A549 (cell line): ENCODE results near the gene UBN1. TPM values are rescaled to one million over a fixed set of nuclear protein-coding genes. Genes with fewer than 3 reads are reported as not detected.

ENCODE experiments used
- ATAC-seq, 2 experiments: fragments of 200-7000 bp in 1 of 2; fragments of >200 bp in 1 of 2; cut with Nextera tagmentation in 1 of 2; cut with Tn5 transposase in 1 of 2; 3 replicates each; pipeline versions ENCODE4 v1.8.0 to v1.9.1; 2018 to 2020; ENCODE audit warnings: mild to moderate bottlenecking in 1 of 2, moderate library complexity in 1 of 2
- CTCF ChIA-PET: fragments of 300-600 bp; sonication (Branson Sonifier 250); formaldehyde crosslinking; extraction: SDS; loops from one replicate; lab custom pipeline; 2021; ENCODE audit warnings: antibody characterized with exemption, inconsistent platforms; lab: Yijun Ruan, JAX
- POLR2A ChIA-PET: fragments of 350-600 bp; formaldehyde crosslinking; extraction: SDS; loops from one replicate; lab custom pipeline; 2021; ENCODE audit warnings: antibody characterized with exemption, inconsistent platforms; lab: Yijun Ruan, JAX
- DNase-seq, 2 experiments: peaks; one replicate each; pipeline versions ENCODE4 v3.0.0 to v3.0.0-alpha.2; 2011 to 2016; ENCODE audit warnings: low read depth in 1 of 2, low spot score in 1 of 2
- FAIRE-seq: peaks from 2 replicates; lab custom pipeline; 2011; peaks lifted over from hg19 to GRCh38; lab: Jason Lieb, UNC
- H3K27ac ChIP-seq, 2 experiments: fragments of >200 bp; sonication (Bioruptor Twin); formaldehyde crosslinking; 3 replicates each; pipeline ENCODE4 v1.5.1; 2016 to 2017
- H3K4me1 ChIP-seq: fragments of >200 bp; sonication (Bioruptor Twin); formaldehyde crosslinking; 3 replicates; pipeline ENCODE4 v1.6.1; 2016
- H3K4me2 ChIP-seq: fragments of >200 bp; sonication (Bioruptor Twin); formaldehyde crosslinking; 3 replicates; pipeline ENCODE4 v1.6.1; 2016
- H3K4me3 ChIP-seq: fragments of >200 bp; sonication (Bioruptor Twin); formaldehyde crosslinking; 3 replicates; pipeline ENCODE4 v1.5.1; 2016
- H3K9me3 ChIP-seq: fragments of >200 bp; sonication (Bioruptor Twin); formaldehyde crosslinking; 3 replicates; pipeline ENCODE4 v1.6.1; 2016
- CBX2 ChIP-seq: fragments of 200-600 bp; sonication (generic); IDR thresholded peaks from 2 replicates; pipeline ENCODE4 v1.6.1; 2016; ENCODE audit warnings: low read depth, mild to moderate bottlenecking, borderline replicate concordance
- CHD2 ChIP-seq: fragments of 150-350 bp; IDR thresholded peaks from 2 replicates; pipeline ENCODE4 v1.6.1; 2014; ENCODE audit warnings: low read length; ENCODE audit not compliant: partially characterized antibody
- EHF ChIP-seq: fragments of 250-450 bp; sonication (Bioruptor Pico); IDR thresholded peaks from 2 replicates; pipeline ENCODE4 v1.5.0; 2020; ENCODE audit warnings: mild to moderate bottlenecking
- FOSB ChIP-seq: fragments of 250-450 bp; sonication (Bioruptor Pico); IDR thresholded peaks from 2 replicates; pipeline ENCODE4 v1.5.0; 2020; ENCODE audit warnings: mild to moderate bottlenecking, moderate library complexity
- FOSL2 ChIP-seq, 2 experiments: fragments of 450-650 bp in 1 of 2; fragments of >200 bp in 1 of 2; sonication (Bioruptor Twin) in 1 of 2; formaldehyde crosslinking; IDR thresholded peaks; 2 replicates each; pipeline versions ENCODE4 v1.5.0 to v1.6.1; 2016 to 2020; ENCODE audit warnings: mild to moderate bottlenecking in 1 of 2, moderate library complexity in 1 of 2
- FOXS1 ChIP-seq: fragments of 250-450 bp; sonication (Bioruptor Pico); IDR thresholded peaks from 2 replicates; pipeline ENCODE4 v1.5.0; 2020; ENCODE audit warnings: mild to moderate bottlenecking, moderate library complexity
- GATA3 ChIP-seq: IDR thresholded peaks from 2 replicates; pipeline ENCODE4 v1.6.1; 2012; ENCODE audit warnings: borderline replicate concordance
- HDAC2 ChIP-seq: fragments of 200-600 bp; sonication (generic); IDR thresholded peaks from 2 replicates; pipeline ENCODE4 v1.6.1; 2016
- HOXB13 ChIP-seq: fragments of 250-450 bp; sonication (Bioruptor Pico); IDR thresholded peaks from 2 replicates; pipeline ENCODE4 v1.5.0; 2020; ENCODE audit warnings: low read depth, mild to moderate bottlenecking, moderate library complexity
- HOXB5 ChIP-seq: fragments of 250-450 bp; sonication (Bioruptor Pico); IDR thresholded peaks from 2 replicates; pipeline ENCODE4 v1.5.0; 2020; ENCODE audit warnings: mild to moderate bottlenecking, moderate library complexity
- KDM1A ChIP-seq: fragments of 200-600 bp; sonication (generic); IDR thresholded peaks from 2 replicates; pipeline ENCODE4 v1.6.1; 2016; ENCODE audit warnings: low read depth, mild to moderate bottlenecking
- MAFK ChIP-seq: fragments of 450-650 bp; IDR thresholded peaks from 2 replicates; pipeline ENCODE4 v1.6.1; 2014; ENCODE audit not compliant: partially characterized antibody
- NFE2L2 ChIP-seq: fragments of 150-350 bp; conservative IDR thresholded peaks from 2 replicates; pipeline ENCODE4 v1.6.1; 2014; ENCODE audit warnings: low read length
- NPAS2 ChIP-seq: fragments of 250-450 bp; sonication (Bioruptor Pico); IDR thresholded peaks from 2 replicates; pipeline ENCODE4 v1.8.0; 2022; ENCODE audit warnings: mild to moderate bottlenecking, moderate library complexity, borderline replicate concordance
- NR3C1 ChIP-seq: fragments of >200 bp; sonication (Bioruptor Twin); formaldehyde crosslinking; IDR thresholded peaks from 3 replicates; pipeline ENCODE4 v1.6.1; 2017
- POLR2A ChIP-seq: IDR thresholded peaks from 2 replicates; pipeline ENCODE4 v1.6.1; 2012; ENCODE audit warnings: mild to moderate bottlenecking, low read length
- POLR2AphosphoS2 ChIP-seq: conservative IDR thresholded peaks from 2 replicates; pipeline ENCODE4 v1.6.1; 2012; ENCODE audit warnings: low read length, improper control_type of control experiment, inconsistent platforms
- RAD21 ChIP-seq, 2 experiments: fragments of >200 bp in 1 of 2; sonication (Bioruptor Twin) in 1 of 2; formaldehyde crosslinking in 1 of 2; IDR thresholded peaks in 1 of 2; conservative IDR thresholded peaks in 1 of 2; 2 replicates in 1 of 2; 3 replicates in 1 of 2; pipeline ENCODE4 v1.6.1; 2012 to 2018; ENCODE audit warnings: inconsistent platforms in 1 of 2
- RFX5 ChIP-seq: fragments of 450-650 bp; IDR thresholded peaks from 2 replicates; pipeline ENCODE4 v1.7.1; 2014; ENCODE audit warnings: antibody characterized with exemption, mild to moderate bottlenecking, moderate library complexity
- RNF2 ChIP-seq: fragments of 200-600 bp; sonication (generic); IDR thresholded peaks from 2 replicates; pipeline ENCODE4 v1.6.1; 2016; ENCODE audit warnings: low read depth, mild to moderate bottlenecking, antibody characterized with exemption, moderate library complexity, borderline replicate concordance
- ZFP36 ChIP-seq: fragments of 450-650 bp; IDR thresholded peaks from 2 replicates; pipeline ENCODE4 v1.6.1; 2014; ENCODE audit warnings: borderline replicate concordance; ENCODE audit not compliant: partially characterized antibody
- WGBS: methylation state at CpG from one replicate; pipeline ENCODE4 v1.1.6; 2017; ENCODE audit errors: missing lambda C conversion rate; 5-methylcytosine and 5-hydroxymethylcytosine counted together
- polyA plus RNA-seq, 4 experiments: library from polyadenylated mRNA; depleted of rRNA in 3 of 4; stranded (reverse); fragments of >200 nt; fragmentation: RNase III in 1 of 4; extraction: RNeasy Plus Mini Kit Qiagen cat#74134 plus additional on column Dnase treatment in 1 of 4; gene quantifications; 2 replicates in 3 of 4; 3 replicates in 1 of 4; pipeline ENCODE4 v1.2.3, GENCODE V29; 2011 to 2017
- TF ChIP-seq, protein P1 (sequence below): fragments of >200 bp; sonication (Bioruptor Twin); formaldehyde crosslinking; IDR thresholded peaks from 3 replicates; pipeline ENCODE4 v1.6.1; 2016
- TF ChIP-seq, protein P2 (sequence below): fragments of >200 bp; sonication (Bioruptor Twin); formaldehyde crosslinking; IDR thresholded peaks from 2 replicates; pipeline ENCODE4 v1.6.1; 2016
- TF ChIP-seq, protein P3 (sequence below): fragments of >200 bp; sonication (Bioruptor Twin); formaldehyde crosslinking; IDR thresholded peaks from 3 replicates; pipeline ENCODE4 v1.5.1; 2016

Gene UBN1
- polyA plus RNA-seq, 2 of the 4 experiments (the other 2 are of a cell fraction): 14.2 to 20.0 TPM

DNA sequence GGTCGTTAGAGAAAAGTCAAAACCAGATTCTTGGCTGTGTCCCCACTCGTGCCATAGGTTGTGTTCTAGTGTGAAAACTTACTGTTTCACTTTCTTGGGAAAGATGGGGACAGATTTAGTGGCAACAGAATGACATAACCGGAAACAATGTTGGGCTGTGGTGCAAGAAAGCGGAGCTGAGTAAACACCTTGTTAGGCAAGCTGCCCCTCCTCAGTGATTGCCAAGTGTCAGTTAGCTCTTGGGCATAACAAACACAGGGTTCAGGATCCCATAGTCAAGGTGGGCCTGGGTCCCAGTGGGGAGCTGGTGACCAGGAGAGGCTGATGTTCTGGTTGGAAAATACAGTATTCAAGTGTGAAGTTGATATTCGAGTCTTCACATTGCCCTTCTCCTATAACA, 15.4 kb downstream of the UBN1 start (continued):
- TF ChIP-seq, protein P1, sequence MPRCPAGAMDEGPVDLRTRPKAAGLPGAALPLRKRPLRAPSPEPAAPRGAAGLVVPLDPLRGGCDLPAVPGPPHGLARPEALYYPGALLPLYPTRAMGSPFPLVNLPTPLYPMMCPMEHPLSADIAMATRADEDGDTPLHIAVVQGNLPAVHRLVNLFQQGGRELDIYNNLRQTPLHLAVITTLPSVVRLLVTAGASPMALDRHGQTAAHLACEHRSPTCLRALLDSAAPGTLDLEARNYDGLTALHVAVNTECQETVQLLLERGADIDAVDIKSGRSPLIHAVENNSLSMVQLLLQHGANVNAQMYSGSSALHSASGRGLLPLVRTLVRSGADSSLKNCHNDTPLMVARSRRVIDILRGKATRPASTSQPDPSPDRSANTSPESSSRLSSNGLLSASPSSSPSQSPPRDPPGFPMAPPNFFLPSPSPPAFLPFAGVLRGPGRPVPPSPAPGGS: no peak
- no peak for TF ChIP-seq RNF2
- TF ChIP-seq, protein P2, sequence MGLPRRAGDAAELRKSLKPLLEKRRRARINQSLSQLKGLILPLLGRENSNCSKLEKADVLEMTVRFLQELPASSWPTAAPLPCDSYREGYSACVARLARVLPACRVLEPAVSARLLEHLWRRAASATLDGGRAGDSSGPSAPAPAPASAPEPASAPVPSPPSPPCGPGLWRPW: no peak

DNA sequence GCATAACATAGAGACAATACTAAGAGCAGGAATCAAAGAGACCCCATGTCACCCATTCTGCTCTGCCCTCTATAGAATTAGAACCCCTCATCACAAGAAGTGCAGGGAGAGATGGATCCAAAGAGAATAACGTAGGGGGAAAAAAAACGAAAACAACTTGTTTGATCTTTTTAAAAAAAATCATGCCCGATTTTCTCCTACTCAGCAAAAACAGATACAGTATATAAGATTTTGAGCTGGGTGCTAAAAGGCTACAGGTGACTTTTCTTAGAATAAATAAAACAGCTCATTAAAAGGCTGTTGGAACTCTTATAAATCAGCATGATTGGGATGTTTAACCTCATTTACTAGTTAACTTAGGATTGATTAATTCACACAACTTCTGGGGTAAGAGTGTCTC, 17.4 kb downstream of the UBN1 start:
- no peaks in the 10 kb centered on the region for H3K9me3 ChIP-seq
- H3K4me3 ChIP-seq: no peak overlapping the region
- H3K4me1 ChIP-seq: peaks cover 9% of the 10 kb centered on the region
- 60% methylated on average over 3 of the region's 3 CpGs for WGBS
- no peak for ATAC-seq
- no peak overlapping the region for H3K27ac ChIP-seq
- FAIRE-seq: no peak
- DNase-seq: no peak
- CTCF ChIA-PET: interaction anchor here (1.1 to 1.4 kb wide), 4 partner anchors 9 to 80 kb away, joined by 3 to 4 read pairs (median 3); no protein-coding TSS in a partner anchor
- no peak overlapping the region for H3K4me2 ChIP-seq
- POLR2A ChIA-PET: no interaction called here
- TF ChIP-seq MAFK (peak; percentile 79), FOSB (CRISPR knock-in tag) (no peak), NFE2L2 (no peak)

DNA sequence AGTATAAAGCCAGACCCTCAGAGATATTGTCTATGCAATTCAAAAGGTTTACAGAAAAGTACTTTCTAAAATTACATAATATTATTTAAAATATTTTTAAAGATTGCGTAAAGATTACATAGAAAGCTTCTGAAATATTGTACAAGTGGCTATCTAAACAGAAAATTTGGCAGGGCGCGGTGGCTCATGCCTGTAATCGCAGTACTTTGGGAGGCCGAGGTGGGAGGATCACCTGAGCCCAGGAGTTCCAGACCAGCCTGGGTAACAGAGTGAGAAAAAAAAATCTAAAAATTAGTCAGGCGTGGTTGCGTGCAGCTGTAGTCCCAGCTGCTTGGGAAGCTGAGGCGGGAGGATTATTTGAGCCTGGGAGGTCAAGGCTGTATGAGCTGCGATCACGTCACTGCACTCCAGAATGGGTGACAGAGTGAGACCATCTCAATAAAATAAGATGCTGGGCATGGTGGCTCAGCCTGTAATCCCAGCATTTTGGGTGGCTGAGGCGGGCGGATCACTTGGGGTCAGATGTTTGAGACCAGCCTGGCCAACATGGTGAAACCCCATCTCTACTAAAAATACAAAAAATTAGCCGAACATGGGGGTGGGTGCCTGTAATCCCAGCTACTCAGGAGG, 18.1 kb downstream of the UBN1 start:
- Histone ChIP-seq H3K4me3 (no peak overlapping the region), H3K4me1 (peaks cover 9% of the 10 kb centered on the region), H3K4me2 (no peak overlapping the region), H3K9me3 (no peaks in the 10 kb centered on the region), H3K27ac (no peak overlapping the region)
- WGBS: 93% methylated on average over 13 of the region's 13 CpGs
- DNase-seq (no peak), FAIRE-seq (no peak), ATAC-seq (no peak)
- POLR2A ChIA-PET: no interaction called here
- CTCF ChIA-PET: interaction anchor here (1.3 to 1.7 kb wide), 3 partner anchors 8 to 80 kb away, joined by 3 to 5 read pairs (median 4); no protein-coding TSS in a partner anchor
- no peak for TF ChIP-seq POLR2AphosphoS2
- TF ChIP-seq CHD2: no peak
- TF ChIP-seq NPAS2 (CRISPR knock-in tag): no peak

DNA sequence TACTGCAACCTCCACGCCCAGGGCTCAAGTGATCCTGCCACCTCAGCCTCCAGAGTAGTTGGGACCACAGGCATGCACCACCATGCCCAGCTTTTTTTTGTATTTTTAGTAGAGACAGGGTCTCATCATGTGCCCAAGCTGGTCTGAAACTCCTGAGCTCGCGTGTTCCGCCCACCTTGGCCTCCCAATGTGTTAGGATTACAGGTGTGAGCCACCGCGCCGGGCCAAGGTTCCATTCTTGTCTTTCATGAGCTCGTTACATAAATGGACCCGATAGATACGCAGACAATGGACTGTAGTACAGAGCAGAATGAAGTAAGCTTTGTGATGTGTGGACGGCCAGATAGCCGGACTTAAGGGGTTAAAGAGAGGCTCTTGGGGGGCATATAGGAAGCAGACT, 19.3 kb downstream of the UBN1 start:
- ATAC-seq: no peak
- H3K9me3 ChIP-seq: no peaks in the 10 kb centered on the region
- no peak overlapping the region for H3K4me3 ChIP-seq
- H3K27ac ChIP-seq: no peak overlapping the region
- DNase-seq: no peak
- POLR2A ChIA-PET: no interaction called here
- H3K4me1 ChIP-seq: peaks cover 9% of the 10 kb centered on the region
- no peak overlapping the region for H3K4me2 ChIP-seq
- 97% methylated on average over 12 of the region's 12 CpGs for WGBS
- TF ChIP-seq HOXB5 (CRISPR knock-in tag) (no peak), KDM1A (no peak), FOSL2 (IDR thresholded peaks at IDR 0.05) (no peak), FOSL2 (CRISPR knock-in tag; IDR thresholded peaks at IDR 0.05) (no peak), POLR2AphosphoS2 (no peak), POLR2A (no peak)
- TF ChIP-seq, all 56 proteins: peak for 0
- no peak for FAIRE-seq
- CTCF ChIA-PET: interaction anchor here (0.8 to 1.7 kb wide), 4 partner anchors 9 to 70 kb away, joined by 3 to 6 read pairs (median 4); partner anchors contain the start of gene PPL

DNA sequence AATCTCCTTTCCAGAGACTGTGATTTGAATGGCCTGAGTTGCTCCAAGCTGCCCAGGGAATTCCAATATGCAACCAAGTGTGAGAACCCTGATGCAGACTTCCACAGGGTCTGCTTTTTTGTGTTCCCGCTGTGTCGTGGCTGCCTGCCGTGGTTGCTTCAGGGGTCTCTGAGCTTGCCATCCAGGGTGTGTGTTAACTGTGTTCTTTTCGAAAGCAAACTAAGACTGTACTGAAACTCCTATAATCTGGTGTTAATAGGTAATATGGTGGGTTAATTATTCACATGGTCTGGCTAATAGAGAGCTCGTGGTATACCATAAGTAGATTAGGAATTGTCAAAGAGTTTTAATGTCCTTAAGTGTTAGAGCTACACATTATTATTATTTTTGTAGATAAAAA, 20.7 kb downstream of the UBN1 start:
- FAIRE-seq: no peak
- no peak for ATAC-seq

More for the DNA sequence above, 20.7 kb downstream of the UBN1 start:
- WGBS: 78% methylated on average over 5 of the region's 5 CpGs
- ChIA-PET POLR2A (interaction anchor here (0.6 kb wide), 1 partner anchor 9 kb away, joined by 3 read pairs; no protein-coding TSS in a partner anchor), CTCF (interaction anchor here (0.9 to 1.6 kb wide), 2 partner anchors 9 to 68 kb away, joined by 3 to 4 read pairs; partner anchors contain the start of gene PPL)
- Histone ChIP-seq H3K27ac (no peak overlapping the region), H3K4me3 (no peak overlapping the region), H3K4me2 (no peak overlapping the region), H3K9me3 (no peaks in the 10 kb centered on the region), H3K4me1 (peaks cover 9% of the 10 kb centered on the region)
- no peak for DNase-seq
- TF ChIP-seq HDAC2: no peak
- no peak for TF ChIP-seq NR3C1
- no peak for TF ChIP-seq EHF (CRISPR knock-in tag)
- no peak for TF ChIP-seq FOSB (CRISPR knock-in tag)
- TF ChIP-seq CBX2: no peak
- no peak for TF ChIP-seq ZFP36
- TF ChIP-seq GATA3: no peak
- TF ChIP-seq, protein P2: no peak
- no peak for TF ChIP-seq RFX5
- TF ChIP-seq FOXS1: no peak
- no peak for TF ChIP-seq HOXB13
- TF ChIP-seq RAD21 (conservative IDR thresholded peaks at IDR 0.05 in 1 of 2, IDR thresholded peaks at IDR 0.05 in 1 of 2): no peak
- TF ChIP-seq, protein P3, sequence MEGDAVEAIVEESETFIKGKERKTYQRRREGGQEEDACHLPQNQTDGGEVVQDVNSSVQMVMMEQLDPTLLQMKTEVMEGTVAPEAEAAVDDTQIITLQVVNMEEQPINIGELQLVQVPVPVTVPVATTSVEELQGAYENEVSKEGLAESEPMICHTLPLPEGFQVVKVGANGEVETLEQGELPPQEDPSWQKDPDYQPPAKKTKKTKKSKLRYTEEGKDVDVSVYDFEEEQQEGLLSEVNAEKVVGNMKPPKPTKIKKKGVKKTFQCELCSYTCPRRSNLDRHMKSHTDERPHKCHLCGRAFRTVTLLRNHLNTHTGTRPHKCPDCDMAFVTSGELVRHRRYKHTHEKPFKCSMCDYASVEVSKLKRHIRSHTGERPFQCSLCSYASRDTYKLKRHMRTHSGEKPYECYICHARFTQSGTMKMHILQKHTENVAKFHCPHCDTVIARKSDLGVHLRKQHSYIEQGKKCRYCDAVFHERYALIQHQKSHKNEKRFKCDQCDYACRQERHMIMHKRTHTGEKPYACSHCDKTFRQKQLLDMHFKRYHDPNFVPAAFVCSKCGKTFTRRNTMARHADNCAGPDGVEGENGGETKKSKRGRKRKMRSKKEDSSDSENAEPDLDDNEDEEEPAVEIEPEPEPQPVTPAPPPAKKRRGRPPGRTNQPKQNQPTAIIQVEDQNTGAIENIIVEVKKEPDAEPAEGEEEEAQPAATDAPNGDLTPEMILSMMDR: no peak
